Measurements from ENCODE around the gene TIMM22.
"Not testable (repeated sequence)": the region's sequence is repeated elsewhere in the genome, so short reads cannot be mapped to it uniquely, and the experiment has no call there.

The TIMM22 gene

DNA sequence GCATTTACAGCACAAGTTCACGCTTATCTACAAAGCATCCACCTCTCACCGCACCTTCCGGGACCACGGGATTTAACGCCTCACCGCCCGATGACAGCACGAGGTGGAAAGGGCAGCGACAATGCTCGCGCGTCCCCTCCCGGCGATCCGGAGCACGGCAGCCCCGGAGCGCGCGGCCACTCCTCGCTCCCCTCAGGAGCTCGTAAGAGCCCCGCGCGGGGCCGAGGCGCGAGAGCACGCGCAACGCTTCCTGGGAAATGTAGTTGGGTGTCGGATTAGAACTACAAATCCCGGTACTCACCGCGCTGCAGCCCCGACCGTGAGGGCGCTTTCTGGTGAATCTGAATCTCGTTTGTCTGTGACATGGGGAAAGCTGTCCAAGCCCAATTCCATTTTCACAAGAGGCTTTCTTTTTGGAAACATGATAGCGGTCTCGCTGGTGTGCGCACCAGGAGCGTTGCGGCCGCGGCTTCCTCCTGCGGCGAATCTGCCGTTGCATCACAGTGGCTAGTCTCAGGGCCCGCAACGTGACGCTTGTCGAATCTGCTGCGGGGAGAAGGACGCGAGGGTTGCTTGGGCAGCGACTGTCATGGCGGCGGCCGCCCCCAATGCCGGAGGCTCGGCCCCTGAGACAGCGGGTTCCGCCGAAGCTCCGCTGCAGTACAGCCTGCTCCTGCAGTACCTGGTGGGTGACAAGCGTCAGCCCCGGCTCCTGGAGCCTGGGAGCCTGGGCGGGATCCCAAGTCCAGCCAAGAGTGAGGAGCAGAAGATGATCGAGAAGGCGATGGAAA lies at the start of gene TIMM22:
TSS of gene TIMM22 (plus strand) at position 576 of the 791 bp plus-strand sequence. CDS start at position 590, 14 bp downstream.
- H3K9me3 ChIP-seq (ENCODE audit: low read depth, low read length), result no peaks in the 10 kb centered on the region
- peak; percentile 78 for DNase-seq (ENCODE audit: low read depth, low spot score)
- peak within 1 kb of the TSS; percentile 99 for H3K27ac ChIP-seq
- peaks cover 23% of the 10 kb centered on the region for H3K36me3 ChIP-seq (ENCODE audit: insufficient read depth, low read length)
- TF ChIP-seq FOXP2 (optimal IDR thresholded peaks at IDR 0.05; ENCODE audit: control extremely low read depth, extremely low read length, insufficient read depth) (no peak), POLR2AphosphoS5 (IDR thresholded peaks at IDR 0.05; ENCODE audit: borderline replicate concordance, low read depth, low read length) (peak; percentile 57; the same call in 1 of the 2 replicates), EZH2 (IDR thresholded peaks at IDR 0.05) (no peak)
- peak within 1 kb of the TSS; percentile 100 for H3K9ac ChIP-seq (ENCODE audit: insufficient read length)
- H3K4me3 ChIP-seq, result peak within 1 kb of the TSS; percentile 100

DNA sequence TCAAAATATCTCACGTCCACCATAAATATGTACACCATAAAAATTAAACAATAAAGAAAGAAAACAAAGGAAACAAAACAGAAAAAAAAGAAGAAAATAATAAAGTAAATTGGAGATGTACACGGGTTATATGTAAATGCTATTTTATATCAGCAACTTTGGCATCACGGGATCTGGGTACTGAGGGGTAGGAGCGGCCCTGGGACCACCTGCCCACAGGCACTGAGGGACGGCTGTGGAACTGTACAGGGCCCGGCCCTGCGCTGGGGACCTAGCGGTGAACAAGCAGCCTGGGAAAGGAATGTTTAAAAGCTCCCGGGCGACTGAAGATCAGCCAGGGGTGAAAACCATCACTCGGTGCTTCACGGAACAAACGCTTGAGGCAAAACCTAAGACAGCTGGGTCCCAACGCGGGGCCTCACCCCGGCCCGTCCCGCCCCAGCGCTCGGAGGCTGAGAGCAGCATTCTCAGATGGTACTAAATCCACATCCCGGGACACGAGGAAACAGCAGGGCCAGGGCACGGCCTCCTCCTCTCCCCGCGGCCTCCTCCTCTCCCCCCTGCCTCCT lies 48.6 kb upstream of the TIMM22 start:
- Histone ChIP-seq H3K36me3 (ENCODE audit: insufficient read depth, low read length) (no peaks in the 10 kb centered on the region), H3K27ac (peak overlapping the region; percentile 84), H3K4me3 (no peak overlapping the region), H3K9ac (ENCODE audit: insufficient read length) (no peak overlapping the region), H3K9me3 (ENCODE audit: low read depth, low read length) (no peaks in the 10 kb centered on the region)
- TF ChIP-seq EZH2 (IDR thresholded peaks at IDR 0.05) (no peak), POLR2AphosphoS5 (IDR thresholded peaks at IDR 0.05; ENCODE audit: borderline replicate concordance, low read depth, low read length) (no peak), FOXP2 (optimal IDR thresholded peaks at IDR 0.05; ENCODE audit: control extremely low read depth, extremely low read length, insufficient read depth) (no peak)
- DNase-seq (ENCODE audit: low read depth, low spot score), result no peak

DNA sequence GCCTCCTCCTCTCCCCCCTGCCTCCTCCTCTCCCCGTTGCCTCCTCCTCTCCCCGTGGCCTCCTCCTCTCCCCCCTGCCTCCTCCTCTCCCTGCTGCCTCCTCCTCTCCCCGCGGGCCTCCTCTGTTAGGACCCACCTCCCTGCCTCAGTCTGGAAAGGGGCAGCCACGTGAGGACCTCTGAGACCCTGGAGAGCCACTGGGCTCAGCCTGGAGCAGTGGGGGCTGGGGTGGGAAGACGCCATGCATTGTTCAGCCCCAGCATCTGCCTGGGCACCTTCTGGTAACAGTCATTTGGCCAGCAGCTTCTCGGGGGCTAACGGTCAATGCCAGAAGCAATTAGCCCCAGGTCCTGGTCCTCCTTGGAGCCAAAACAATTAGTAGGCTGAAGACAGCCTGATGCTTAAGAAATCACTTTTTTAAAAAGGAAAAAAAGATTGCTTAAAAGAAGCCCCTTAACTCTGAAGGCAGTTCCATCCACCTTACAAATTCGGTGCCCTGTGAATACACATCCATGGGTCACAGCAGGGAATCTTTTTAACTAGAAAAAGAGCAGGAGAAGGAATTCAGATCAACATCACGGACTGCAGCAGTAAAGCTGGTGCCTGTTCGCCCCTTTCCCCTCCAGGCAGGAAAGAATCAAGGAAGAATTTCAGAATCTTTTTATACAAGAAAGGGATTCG lies 47.2 kb upstream of the TIMM22 start:
- peak overlapping the region; percentile 76 for H3K4me3 ChIP-seq
- no peaks in the 10 kb centered on the region for H3K9me3 ChIP-seq (ENCODE audit: low read depth, low read length)
- TF ChIP-seq FOXP2 (optimal IDR thresholded peaks at IDR 0.05; ENCODE audit: control extremely low read depth, extremely low read length, insufficient read depth) (no peak), POLR2AphosphoS5 (IDR thresholded peaks at IDR 0.05; ENCODE audit: borderline replicate concordance, low read depth, low read length) (no peak), EZH2 (IDR thresholded peaks at IDR 0.05) (no peak)
- peak overlapping the region; percentile 98 for H3K27ac ChIP-seq
- no peaks in the 10 kb centered on the region for H3K36me3 ChIP-seq (ENCODE audit: insufficient read depth, low read length)
- DNase-seq (ENCODE audit: low read depth, low spot score), result peak; percentile 71
- H3K9ac ChIP-seq (ENCODE audit: insufficient read length), result peak overlapping the region; percentile 67

DNA sequence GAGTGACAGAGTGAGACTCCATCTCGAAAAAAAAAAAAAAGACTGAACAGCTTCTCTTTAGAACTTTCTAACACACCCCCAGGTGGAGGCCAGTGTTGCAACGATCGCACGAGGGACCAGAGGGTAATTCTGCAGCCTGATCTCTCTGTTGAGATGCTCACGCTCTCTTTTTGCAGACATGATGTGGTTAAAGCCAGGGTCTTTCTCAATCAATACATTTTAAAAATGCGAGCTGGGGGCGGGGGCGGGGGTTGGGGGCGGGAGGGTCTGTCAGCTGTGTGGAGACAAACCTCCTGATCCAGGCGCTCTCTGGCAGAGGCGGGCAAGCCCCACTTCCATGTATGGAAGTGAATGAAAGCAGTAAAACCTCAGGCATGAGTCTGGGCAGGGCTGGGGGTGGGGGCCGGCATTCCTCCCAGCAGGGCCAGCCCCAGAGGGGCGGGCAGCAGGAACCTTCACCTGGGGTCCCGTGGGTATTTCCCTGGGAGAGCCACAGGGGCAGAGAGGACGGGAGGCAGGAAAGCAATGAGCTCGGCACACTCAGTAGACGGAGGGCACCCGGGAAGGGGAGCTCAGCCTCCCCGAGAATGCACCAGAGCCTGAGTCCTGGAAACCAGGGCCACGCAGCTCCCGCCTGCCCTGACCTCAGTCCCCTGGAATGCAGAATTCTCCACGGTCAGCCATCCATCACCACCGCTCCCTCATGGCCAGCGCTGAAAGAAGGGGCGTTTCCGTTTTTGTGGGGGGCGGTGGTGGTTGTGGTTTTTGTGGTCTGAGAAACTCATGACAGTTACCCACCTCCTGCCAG lies 45.4 kb upstream of the TIMM22 start:
- TF ChIP-seq EZH2 (IDR thresholded peaks at IDR 0.05), result no peak
- TF ChIP-seq FOXP2 (optimal IDR thresholded peaks at IDR 0.05; ENCODE audit: control extremely low read depth, extremely low read length, insufficient read depth), result no peak
- no peak for TF ChIP-seq POLR2AphosphoS5 (IDR thresholded peaks at IDR 0.05; ENCODE audit: borderline replicate concordance, low read depth, low read length)
- Histone ChIP-seq H3K9me3 (ENCODE audit: low read depth, low read length) (no peaks in the 10 kb centered on the region), H3K9ac (ENCODE audit: insufficient read length) (peak overlapping the region; percentile 65), H3K27ac (peak overlapping the region; percentile 98), H3K36me3 (ENCODE audit: insufficient read depth, low read length) (no peaks in the 10 kb centered on the region), H3K4me3 (peak overlapping the region; percentile 68)
- DNase-seq (ENCODE audit: low read depth, low spot score), result no peak

DNA sequence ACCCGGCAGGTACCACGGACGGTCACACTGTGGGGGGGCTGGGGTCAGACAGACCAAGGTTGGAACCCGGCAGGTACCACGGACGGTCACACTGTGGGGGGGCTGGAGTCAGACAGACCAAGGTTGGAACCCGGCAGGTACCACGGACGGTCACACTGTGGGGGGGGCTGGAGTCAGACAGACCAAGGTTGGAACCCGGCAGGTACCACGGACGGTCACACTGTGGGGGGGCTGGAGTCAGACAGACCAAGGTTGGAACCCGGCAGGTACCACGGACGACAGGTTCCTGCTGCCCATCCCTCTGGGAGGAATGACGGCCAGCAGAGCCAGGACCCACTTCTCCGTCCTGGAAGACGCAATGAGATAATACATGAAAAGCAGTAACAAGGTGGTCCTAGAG lies 44.3 kb upstream of the TIMM22 start:
- H3K9me3 ChIP-seq (ENCODE audit: low read depth, low read length); H3K4me3 ChIP-seq; DNase-seq (ENCODE audit: low read depth, low spot score); H3K27ac ChIP-seq; H3K36me3 ChIP-seq (ENCODE audit: insufficient read depth, low read length); H3K9ac ChIP-seq (ENCODE audit: insufficient read length): not testable (repeated sequence)

DNA sequence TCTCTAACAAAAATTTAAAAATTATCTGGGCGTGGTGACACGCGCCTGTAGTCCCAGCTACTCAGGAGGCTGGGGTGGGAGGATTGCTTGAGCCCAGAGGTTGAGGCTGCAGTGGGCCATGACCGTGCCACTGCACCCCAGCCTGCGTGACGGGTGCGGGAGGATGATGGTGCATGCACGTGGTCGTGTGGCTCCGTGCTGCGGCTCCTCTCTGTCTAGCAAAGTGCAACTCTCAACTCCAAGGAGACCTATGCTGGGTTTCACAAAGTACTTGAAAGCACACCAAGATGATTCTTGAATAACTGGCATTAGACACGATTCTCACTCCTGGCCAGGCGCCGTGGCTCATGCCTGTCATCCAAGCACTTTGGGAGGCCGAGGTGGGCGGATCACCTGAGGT lies 43.2 kb upstream of the TIMM22 start:
- no peak overlapping the region for H3K9ac ChIP-seq (ENCODE audit: insufficient read length)
- TF ChIP-seq POLR2AphosphoS5 (IDR thresholded peaks at IDR 0.05; ENCODE audit: borderline replicate concordance, low read depth, low read length), result no peak
- TF ChIP-seq FOXP2 (optimal IDR thresholded peaks at IDR 0.05; ENCODE audit: control extremely low read depth, extremely low read length, insufficient read depth), result no peak
- no peak for TF ChIP-seq EZH2 (IDR thresholded peaks at IDR 0.05)

DNA sequence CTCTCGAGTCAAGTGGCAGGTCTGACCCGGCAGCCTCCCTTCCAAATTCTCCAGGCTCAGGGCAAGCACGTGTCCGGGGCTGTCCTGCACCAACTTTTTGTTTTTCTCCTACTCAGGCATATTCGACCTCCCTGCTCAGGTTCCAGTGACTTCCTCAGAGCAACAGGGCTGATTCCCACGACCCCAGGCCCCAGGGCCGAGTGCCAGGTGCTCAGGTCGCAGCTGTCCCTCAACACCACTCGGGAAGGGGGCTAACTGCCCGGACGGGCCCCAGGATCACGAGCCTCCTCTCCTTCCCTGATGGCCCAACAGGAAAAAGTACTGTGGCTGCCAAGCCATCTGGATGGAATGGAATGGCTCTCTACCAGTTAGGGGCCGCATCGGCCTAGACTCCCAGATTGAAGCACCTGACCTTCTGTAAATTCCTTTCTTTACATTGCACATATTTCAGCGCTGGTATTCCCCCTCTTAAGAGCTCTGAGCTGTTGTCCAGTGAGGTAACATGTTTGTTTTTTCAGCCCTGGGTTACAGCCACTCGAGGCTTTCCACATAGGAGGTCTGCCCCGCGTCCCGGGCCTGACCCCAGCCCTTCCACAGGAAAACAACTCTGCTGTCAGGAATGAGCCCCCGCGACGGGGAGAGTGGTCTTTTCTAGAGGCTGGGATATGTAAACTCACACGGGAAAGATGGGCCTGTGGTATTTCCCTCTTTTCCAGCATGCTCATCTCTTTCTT lies 42.3 kb upstream of the TIMM22 start:
- no peak overlapping the region for H3K9ac ChIP-seq (ENCODE audit: insufficient read length)
- TF ChIP-seq EZH2 (IDR thresholded peaks at IDR 0.05) (no peak), FOXP2 (optimal IDR thresholded peaks at IDR 0.05; ENCODE audit: control extremely low read depth, extremely low read length, insufficient read depth) (no peak), POLR2AphosphoS5 (IDR thresholded peaks at IDR 0.05; ENCODE audit: borderline replicate concordance, low read depth, low read length) (no peak)
- H3K9me3 ChIP-seq (ENCODE audit: low read depth, low read length), result no peaks in the 10 kb centered on the region
- peak overlapping the region; percentile 57; the same call in 1 of the 2 replicates for H3K27ac ChIP-seq
- H3K36me3 ChIP-seq (ENCODE audit: insufficient read depth, low read length), result no peaks in the 10 kb centered on the region
- no peak for DNase-seq (ENCODE audit: low read depth, low spot score)
- no peak overlapping the region for H3K4me3 ChIP-seq

More for the DNA sequence above, 43.2 kb upstream of the TIMM22 start:
- H3K36me3 ChIP-seq (ENCODE audit: insufficient read depth, low read length), result no peaks in the 10 kb centered on the region
- H3K9me3 ChIP-seq (ENCODE audit: low read depth, low read length), result no peaks in the 10 kb centered on the region
- H3K27ac ChIP-seq, result no peak overlapping the region
- no peak for DNase-seq (ENCODE audit: low read depth, low spot score)
- H3K4me3 ChIP-seq, result no peak overlapping the region
